Right ventricle myocardium superior (tissue), 1 donor: ENCODE results near the gene NDRG3. TPM values are rescaled to one million over a fixed set of nuclear protein-coding genes. Genes with fewer than 3 reads are reported as not detected.

Experiments
- ATAC-seq: fragments of 200-7000 bp; cut with Tn5 transposase; one replicate; pipeline ENCODE4 v1.9.1; 2020; ENCODE audit warnings: mild to moderate bottlenecking; ENCODE audit not compliant: poor library complexity
- DNase-seq: peaks from one replicate; pipeline ENCODE4 v3.0.0-alpha.2; 2020
- intact Hi-C: fragments of 100-400 bp; cut with DNase I; formaldehyde crosslinking; loops from one replicate; pipeline ENCODE4 v1.11.2; 2022
- total RNA-seq: library from RNA; stranded (reverse); fragmentation: NEBNext Ultra II Directional; extraction: Animal tissue kit (Norgen Biotek cat#: 25700); gene quantifications from one replicate; pipeline ENCODE4 v1.2.1, GENCODE V29; 2021
- donor health status: DM: no; HTN: yes; CAD: no; lungs with severe emphysema.

Gene NDRG3
- total RNA-seq, 1 donor from 2014 or later: 27.5 TPM

- intact Hi-C loops: loop anchor here (5.0 kb wide), 1 partner anchor 89 kb away; a partner anchor contains a TSS
Observed at GRCh38 chr20:36773107-36773596, 27.3 kb upstream of the NDRG3 start.

GRCh38 chr20:36770680-36771079, 24.8 kb upstream of the NDRG3 start:
- DNase-seq (no peak), ATAC-seq (no peak)
- intact Hi-C loops: loop anchor here (5.0 kb wide), 1 partner anchor 92 kb away; a partner anchor contains a TSS

More at GRCh38 chr20:36773107-36773596, 27.3 kb upstream of the NDRG3 start:
- DNase-seq (no peak), ATAC-seq (no peak)

DNA sequence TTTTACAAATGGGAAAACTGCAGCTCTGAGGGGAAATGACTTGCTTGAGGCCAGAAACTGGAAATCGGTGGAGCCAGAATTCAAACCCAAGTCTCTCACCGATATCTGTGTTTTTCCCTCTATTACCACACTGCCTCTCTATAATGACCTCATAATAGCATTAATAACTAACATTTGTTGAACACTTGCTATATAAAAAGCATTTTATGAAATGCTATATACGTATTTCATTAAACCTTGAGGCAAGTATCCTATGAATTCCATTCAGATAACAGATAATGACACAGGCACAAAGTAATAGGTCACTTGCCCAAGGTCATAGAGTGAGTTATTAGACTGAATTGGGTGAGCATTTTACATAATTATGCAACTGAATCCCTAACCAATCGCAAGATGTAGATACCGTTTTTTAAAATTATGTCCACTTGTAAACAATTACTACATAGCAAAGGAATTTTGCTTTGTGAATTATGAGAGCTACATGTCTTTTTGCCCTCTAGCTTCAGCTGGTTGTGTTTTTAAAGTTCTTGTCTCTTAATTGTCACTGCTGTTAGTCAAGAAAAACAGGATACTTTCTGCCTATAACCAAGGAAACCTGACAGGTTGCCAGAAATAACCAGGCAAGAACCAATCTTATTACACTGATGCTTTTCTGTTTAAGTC, 23.0 kb upstream of the NDRG3 start:
- ATAC-seq (no peak), DNase-seq (no peak)
- intact Hi-C loops: no loop called here

- ATAC-seq: no peak
- DNase-seq: no peak
- intact Hi-C loops: no loop called here
Observed at GRCh38 chr20:36761125-36761524, 15.2 kb upstream of the NDRG3 start.

GRCh38 chr20:36760647-36761046, 14.8 kb upstream of the NDRG3 start:
- intact Hi-C loops: no loop called here
- no peak for DNase-seq

DNA sequence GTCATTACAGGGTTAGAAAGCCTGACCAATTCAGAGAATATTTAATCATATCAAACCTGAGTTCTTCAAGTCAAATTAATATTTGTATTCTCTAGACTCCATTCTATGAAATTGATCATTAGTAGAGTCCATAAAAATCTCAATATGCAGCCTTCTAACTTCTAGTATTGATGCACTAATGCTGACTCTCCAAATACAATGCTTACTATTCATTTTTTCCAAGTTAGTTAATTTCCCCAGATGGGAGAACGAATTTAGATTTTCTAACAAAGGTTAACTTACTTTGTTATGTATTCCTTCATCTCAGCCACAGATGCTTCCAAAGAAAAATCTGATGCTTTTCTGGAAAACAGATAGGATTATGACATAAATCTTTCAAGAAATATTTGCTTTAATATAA, 12.4 kb upstream of the NDRG3 start:
- ATAC-seq: no peak
- DNase-seq: no peak
- intact Hi-C loops: no loop called here

More at GRCh38 chr20:36760647-36761046, 14.8 kb upstream of the NDRG3 start:
- ATAC-seq: no peak

- DNase-seq: no peak
- ATAC-seq: no peak
- intact Hi-C loops: no loop called here
Observed at GRCh38 chr20:36756496-36756895, 10.6 kb upstream of the NDRG3 start.

- ATAC-seq (peak; percentile 90), DNase-seq (no peak)
- intact Hi-C loops: loop anchor here (5.0 kb wide), 1 partner anchor 37 kb away; no protein-coding TSS in a partner anchor
Observed at GRCh38 chr20:36754656-36755222, 8.8 kb upstream of the NDRG3 start.

DNA sequence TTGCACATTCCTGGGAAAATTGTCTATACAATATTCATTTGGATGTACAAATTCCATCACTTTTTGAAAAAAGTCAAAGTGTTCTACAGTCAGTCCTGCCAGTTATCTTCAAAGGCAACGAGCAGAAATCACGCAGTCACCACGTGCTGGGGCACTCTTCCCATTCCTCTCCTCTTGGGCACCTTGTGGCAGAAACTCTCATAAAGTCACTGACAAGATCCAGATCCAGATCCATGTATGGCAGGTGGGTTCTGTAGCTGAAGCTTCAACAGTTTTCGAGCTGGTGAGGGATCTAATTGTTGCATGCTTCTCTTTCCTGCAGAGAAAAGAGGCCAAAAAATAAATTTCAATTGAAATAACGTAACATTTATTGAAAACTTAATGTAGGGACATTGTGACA, 6.7 kb upstream of the NDRG3 start:
- DNase-seq: no peak
- intact Hi-C loops: loop anchor here (5.0 kb wide), 1 partner anchor 35 kb away; no protein-coding TSS in a partner anchor
- no peak for ATAC-seq

GRCh38 chr20:36745234-36745926, 510 bp downstream of the NDRG3 start:
- peak; percentile 60 for DNase-seq
- intact Hi-C loops: no loop called here
- ATAC-seq: peak; percentile 28

DNA sequence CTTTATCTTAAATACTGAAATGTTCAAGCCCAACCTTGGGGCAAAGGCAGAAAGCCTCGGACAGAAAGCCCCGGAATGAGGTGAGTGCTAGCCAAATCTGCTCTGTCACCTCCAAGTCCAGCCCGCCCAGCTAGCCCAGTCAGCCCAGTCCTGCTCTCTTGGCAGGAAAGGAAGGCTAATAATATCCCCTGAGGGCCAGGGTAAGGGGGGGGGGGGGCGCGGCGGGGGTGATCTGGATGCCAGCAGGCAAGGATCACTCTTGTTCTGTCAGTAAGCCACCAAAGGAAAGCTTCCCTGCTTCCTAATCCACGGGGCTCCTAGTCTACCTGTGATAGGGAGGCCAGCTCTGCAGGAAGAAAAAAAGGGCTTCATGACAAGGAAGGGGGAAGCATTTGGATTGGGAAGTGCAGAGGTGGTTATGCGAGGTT, 1.1 kb downstream of the NDRG3 start:
- DNase-seq (peak; percentile 75), ATAC-seq (peak; percentile 82)
- intact Hi-C loops: no loop called here

GRCh38 chr20:36744243-36744642, 1.6 kb downstream of the NDRG3 start:
- no peak for DNase-seq
- intact Hi-C loops: no loop called here
- ATAC-seq: no peak

DNA sequence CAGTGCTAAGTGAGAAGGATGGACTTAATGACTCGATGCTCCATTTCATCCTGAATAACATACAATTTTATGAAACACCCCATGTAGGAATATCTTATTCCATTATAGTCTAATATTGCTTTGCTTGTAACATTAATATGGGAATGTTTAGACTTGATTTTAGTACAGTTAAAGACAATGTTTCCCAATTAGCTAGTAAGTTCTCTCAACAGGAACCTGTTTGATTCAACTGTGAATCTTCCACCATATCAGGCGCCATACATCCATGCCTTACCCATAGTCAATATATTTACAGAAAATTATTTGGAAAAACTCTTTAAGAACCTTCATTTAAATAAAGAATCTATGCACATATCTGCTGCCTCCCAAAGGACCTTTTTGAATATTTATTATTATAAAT, 3.3 kb downstream of the NDRG3 start:
- intact Hi-C loops: no loop called here
- ATAC-seq (no peak), DNase-seq (no peak)

- no peak for ATAC-seq
- DNase-seq: no peak
- intact Hi-C loops: no loop called here
Observed at GRCh38 chr20:36741072-36741471, 4.8 kb downstream of the NDRG3 start.

DNA sequence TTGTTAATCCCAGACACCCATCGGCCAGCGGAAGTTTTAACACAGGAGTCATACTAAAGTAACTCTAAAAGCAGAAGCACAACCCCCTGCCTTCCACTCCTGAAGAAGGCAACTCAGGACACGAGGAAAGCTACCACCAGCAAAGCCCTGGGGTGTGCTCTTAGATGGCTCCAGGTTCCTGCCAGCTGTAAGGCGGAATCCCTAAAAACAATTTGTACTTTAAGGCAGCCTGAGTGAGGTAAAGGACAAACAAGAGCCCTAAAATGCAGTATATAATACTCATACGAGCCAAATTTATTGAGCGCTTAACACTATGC, 8.7 kb downstream of the NDRG3 start:
- ATAC-seq: no peak
- intact Hi-C loops: no loop called here

GRCh38 chr20:36736451-36737182, 9.3 kb downstream of the NDRG3 start:
- intact Hi-C loops: no loop called here
- DNase-seq (no peak), ATAC-seq (no peak)

More for the DNA sequence above, 8.7 kb downstream of the NDRG3 start:
- DNase-seq: no peak

- DNase-seq: no peak
- no peak for ATAC-seq
- intact Hi-C loops: no loop called here
Observed at GRCh38 chr20:36732456-36732855, 13.4 kb downstream of the NDRG3 start.

- no peak for ATAC-seq
- no peak for DNase-seq
- intact Hi-C loops: no loop called here
Observed at GRCh38 chr20:36728986-36729385, 16.9 kb downstream of the NDRG3 start.

DNA sequence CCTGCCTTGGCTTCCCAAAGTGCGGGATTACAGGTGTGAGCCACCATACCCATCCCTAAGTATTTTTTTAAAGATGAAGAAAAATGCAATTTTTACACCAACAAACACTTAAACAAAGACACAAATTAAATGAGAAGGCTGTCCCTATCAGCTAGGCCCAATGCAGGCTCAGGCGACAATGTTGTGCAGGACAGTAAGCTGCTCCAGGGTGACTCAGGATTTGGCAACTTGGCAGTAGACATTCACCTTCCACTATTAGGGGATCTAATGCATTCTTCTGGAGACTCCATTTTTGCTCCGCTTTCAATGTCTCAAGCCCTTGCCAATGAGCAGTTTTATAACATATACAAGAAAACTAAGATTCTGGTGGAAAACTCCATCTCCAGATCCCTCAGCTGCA, 19.7 kb downstream of the NDRG3 start:
- DNase-seq (no peak), ATAC-seq (peak; percentile 66)
- intact Hi-C loops: no loop called here
